D721Med (cell line): Measurements from ENCODE around the gene PTCD2.
"Not testable (repeated sequence)": the region's sequence is repeated elsewhere in the genome, so short reads cannot be mapped to it uniquely, and the experiment has no call there.

Experiments used
- DNase-seq: peaks from one replicate; pipeline ENCODE4 v3.0.0; 2011; ENCODE audit warnings: low spot score; ENCODE audit not compliant: insufficient read length
- FAIRE-seq: peaks from 2 replicates; lab custom pipeline; 2011; peaks lifted over from hg19 to GRCh38; lab: Jason Lieb, UNC
- TF ChIP-seq, protein P1 (sequence below): IDR thresholded peaks from 2 replicates; pipeline ENCODE4 v1.5.1; 2012; ENCODE audit warnings: mild to moderate bottlenecking, control low read depth; ENCODE audit not compliant: insufficient read depth; ENCODE audit errors: missing control alignments

Gene PTCD2

GRCh38 chr5:72307573-72307967, 12.6 kb upstream of the PTCD2 start:
- FAIRE-seq: no peak
- TF ChIP-seq, protein P1, sequence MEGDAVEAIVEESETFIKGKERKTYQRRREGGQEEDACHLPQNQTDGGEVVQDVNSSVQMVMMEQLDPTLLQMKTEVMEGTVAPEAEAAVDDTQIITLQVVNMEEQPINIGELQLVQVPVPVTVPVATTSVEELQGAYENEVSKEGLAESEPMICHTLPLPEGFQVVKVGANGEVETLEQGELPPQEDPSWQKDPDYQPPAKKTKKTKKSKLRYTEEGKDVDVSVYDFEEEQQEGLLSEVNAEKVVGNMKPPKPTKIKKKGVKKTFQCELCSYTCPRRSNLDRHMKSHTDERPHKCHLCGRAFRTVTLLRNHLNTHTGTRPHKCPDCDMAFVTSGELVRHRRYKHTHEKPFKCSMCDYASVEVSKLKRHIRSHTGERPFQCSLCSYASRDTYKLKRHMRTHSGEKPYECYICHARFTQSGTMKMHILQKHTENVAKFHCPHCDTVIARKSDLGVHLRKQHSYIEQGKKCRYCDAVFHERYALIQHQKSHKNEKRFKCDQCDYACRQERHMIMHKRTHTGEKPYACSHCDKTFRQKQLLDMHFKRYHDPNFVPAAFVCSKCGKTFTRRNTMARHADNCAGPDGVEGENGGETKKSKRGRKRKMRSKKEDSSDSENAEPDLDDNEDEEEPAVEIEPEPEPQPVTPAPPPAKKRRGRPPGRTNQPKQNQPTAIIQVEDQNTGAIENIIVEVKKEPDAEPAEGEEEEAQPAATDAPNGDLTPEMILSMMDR: no peak
- no peak for DNase-seq

DNA sequence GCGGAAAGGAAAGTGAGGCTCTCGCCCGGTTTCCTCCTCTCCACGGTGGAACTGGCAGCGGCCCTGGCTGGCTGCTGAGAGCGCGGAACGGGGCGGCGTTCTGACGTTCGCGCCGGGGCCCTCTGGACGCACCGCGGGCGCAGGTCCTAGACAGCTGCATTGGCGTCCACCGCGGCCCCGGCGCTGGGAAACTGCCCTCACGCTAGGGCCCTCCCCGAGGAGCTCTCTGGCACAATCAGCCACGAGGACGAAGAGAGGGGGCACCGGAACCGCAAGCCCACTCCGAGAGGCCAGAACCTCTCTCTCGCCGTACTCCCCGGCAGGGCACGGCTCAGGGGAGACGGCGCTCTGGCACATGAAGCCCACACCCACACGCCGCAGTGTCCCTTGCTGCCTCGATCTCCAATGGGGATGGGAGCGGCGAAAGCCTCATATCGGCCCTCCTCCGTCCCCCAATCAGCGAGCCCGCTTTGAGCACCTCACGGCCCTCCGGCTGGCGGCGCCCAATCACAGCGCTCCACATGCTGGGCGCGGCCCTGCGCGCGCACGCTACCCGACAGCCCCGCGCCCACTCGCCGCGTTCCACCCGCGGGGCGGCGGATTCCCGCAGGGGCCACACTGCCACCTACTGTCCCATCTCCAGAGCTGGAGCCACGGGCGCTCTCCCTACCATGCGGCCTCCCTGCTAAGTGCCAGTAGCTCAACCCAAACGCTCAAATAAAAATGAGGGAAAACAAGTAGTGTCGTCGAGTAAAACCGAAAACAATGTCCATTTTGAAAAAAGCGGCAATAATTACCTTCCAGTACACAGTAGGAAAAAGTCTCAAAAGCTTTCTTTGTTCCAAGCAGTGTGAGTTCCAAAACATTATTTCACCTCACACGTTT, 12.0 kb upstream of the PTCD2 start:
- FAIRE-seq (no peak), DNase-seq (peak; percentile 85)
- TF ChIP-seq, protein P1: peak; percentile 82

- FAIRE-seq (no peak), DNase-seq (no peak)
- TF ChIP-seq, protein P1: no peak
These were observed 11.4 kb upstream of the PTCD2 start for GRCh38 chr5:72308853-72309191.

- TF ChIP-seq, protein P1: no peak
- FAIRE-seq (no peak), DNase-seq (no peak)
These were observed 7.0 kb upstream of the PTCD2 start for GRCh38 chr5:72313141-72313540.

DNA sequence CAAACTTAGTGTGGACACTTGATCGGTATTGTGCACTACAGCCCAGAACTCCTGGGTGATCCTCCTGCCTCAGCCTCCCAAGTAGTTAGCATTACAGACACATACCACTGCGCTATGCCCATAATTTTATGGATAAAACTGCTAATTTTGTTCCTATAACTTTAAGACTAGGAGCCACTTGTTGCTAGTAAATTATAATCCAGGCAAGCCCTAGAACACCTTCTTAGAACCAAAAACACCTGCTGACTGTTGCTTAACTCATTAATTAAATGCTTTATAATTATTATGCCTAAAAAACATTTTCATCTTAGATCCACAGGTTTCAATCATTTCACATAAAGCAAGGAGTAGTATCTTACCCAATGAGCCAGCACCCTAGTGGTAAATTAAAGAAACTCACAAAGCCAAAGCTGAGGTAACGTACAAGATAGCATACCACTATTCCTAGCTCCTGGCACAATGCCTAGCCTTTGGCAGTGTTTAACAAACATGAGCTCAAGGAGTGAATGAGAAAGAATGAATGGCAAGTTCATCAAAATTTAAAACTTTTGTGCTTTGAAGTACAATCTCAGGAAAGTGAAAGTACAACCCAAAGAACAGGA, 5.5 kb upstream of the PTCD2 start:
- TF ChIP-seq, protein P1: no peak
- no peak for FAIRE-seq
- no peak for DNase-seq

DNA sequence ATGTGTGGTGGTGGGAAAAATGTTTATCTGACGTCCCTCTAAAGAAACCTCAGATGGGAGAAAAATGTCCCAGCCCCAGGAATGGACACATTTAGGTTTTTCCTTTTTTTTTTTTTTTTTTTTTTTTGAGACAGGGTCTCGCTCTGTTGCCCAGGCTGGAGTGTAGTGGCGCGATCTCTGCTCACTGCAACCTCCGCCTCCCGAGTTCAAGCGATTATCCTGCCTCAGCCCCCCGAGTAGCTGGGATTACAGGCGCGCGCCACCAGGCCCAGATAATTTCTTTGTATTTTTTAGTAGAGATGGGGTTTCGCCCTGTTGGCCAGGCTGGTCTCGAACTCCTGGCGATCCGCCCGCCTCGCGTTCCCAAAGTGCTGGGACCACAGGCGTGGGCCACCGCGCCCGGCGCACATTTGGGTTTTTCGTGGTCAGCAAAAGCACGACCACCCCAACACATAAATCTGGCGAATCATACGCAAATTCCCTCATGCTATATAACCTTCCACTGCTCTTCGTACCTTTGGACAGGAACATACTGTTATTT, 668 bp upstream of the PTCD2 start:
- DNase-seq, FAIRE-seq: not testable (repeated sequence)

DNA sequence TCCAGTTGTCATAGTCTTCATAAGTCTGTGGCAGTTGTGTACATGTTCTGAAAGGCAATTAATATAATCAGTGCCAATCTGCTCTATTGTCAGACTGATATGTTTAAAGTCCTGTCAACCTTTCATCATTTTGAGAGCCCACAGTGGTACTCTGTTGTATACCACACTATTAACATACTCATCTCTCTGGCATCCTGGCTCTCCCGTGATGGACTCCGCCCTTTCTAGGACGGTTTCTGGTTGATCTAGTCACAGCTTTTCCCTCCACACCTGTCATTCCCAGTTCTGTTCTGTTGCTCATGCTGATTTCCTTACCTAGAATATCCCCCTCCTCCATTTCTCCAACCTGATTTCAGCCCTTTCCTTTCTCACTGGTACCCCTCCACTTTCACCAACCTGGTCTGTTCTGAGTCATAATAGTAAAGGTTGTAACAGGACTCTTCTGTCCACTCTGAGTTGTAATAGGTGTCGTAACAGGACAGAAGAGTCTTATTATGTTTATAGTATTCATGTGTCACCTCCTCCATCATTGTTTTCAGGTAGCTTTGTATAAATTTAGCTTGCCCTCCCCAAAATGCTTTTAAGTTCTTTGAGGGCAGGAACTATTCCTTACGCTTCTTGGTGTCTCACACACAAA, 4.1 kb downstream of the PTCD2 start:
- FAIRE-seq: no peak
- TF ChIP-seq, protein P1: no peak
- DNase-seq: no peak
